HUES64 (cell line): ENCODE data around the gene CPLX1.
"Not testable (repeated sequence)": the region's sequence is repeated elsewhere in the genome, so short reads cannot be mapped to it uniquely, and the experiment has no call there.

Source experiments
- H3K27ac ChIP-seq: 2 replicates; pipeline ENCODE4 v1.7.0; 2013; ENCODE audit warnings: low read depth, low read length, inconsistent platforms
- H3K27me3 ChIP-seq: 2 replicates; pipeline ENCODE4 v1.6.1; 2013; ENCODE audit warnings: mild to moderate bottlenecking, low read length; ENCODE audit not compliant: insufficient read depth
- H3K36me3 ChIP-seq: 2 replicates; pipeline ENCODE4 v1.6.1; 2013; ENCODE audit warnings: mild to moderate bottlenecking, low read length; ENCODE audit not compliant: insufficient read depth
- H3K4me1 ChIP-seq: 2 replicates; pipeline ENCODE4 v1.6.1; 2013; ENCODE audit warnings: mild to moderate bottlenecking, low read length, moderate library complexity; ENCODE audit not compliant: insufficient read depth
- H3K4me3 ChIP-seq: 2 replicates; pipeline ENCODE4 v1.5.1; 2013; ENCODE audit warnings: mild to moderate bottlenecking, low read length, moderate library complexity
- H3K9ac ChIP-seq: 2 replicates; pipeline ENCODE4 v1.6.1; 2013; ENCODE audit warnings: mild to moderate bottlenecking, low read depth, low read length
- H3K9me3 ChIP-seq: 2 replicates; pipeline ENCODE4 v1.6.1; 2013; ENCODE audit warnings: low read depth, low read length; ENCODE audit not compliant: insufficient read depth
- WGBS: fragments of 150-250, 120-280 bp; methylation state at CpG from one replicate; pipeline ENCODE4 v1.1.7; 2013; ENCODE audit warnings: missing lambda C conversion rate; 5-methylcytosine and 5-hydroxymethylcytosine counted together

Gene CPLX1

GRCh38 chr4:744212-744841 is 81.6 kb downstream of the CPLX1 start:
- H3K27ac ChIP-seq: no peak overlapping the region
- WGBS: 94% methylated on average over 29 of the region's 44 CpGs

GRCh38 chr4:743463-744211 is 82.3 kb downstream of the CPLX1 start:
- WGBS: 94% methylated on average over 22 of the region's 22 CpGs
- no peak overlapping the region for H3K27ac ChIP-seq

More at GRCh38 chr4:744212-744841, 81.6 kb downstream of the CPLX1 start:
- Histone ChIP-seq H3K4me3 (no peak overlapping the region), H3K9ac (no peak overlapping the region), H3K9me3 (no peaks in the 10 kb centered on the region), H3K36me3 (peaks cover 45% of the 10 kb centered on the region), H3K4me1 (no peaks in the 10 kb centered on the region), H3K27me3 (no peaks in the 10 kb centered on the region)

GRCh38 chr4:742742-743311 is 83.1 kb downstream of the CPLX1 start:
- Histone ChIP-seq H3K9me3 (no peaks in the 10 kb centered on the region), H3K27me3 (no peaks in the 10 kb centered on the region), H3K36me3 (peaks cover 46% of the 10 kb centered on the region), H3K4me3 (no peak overlapping the region), H3K9ac (no peak overlapping the region), H3K4me1 (no peaks in the 10 kb centered on the region), H3K27ac (no peak overlapping the region)
- 88% methylated on average over 26 of the region's 26 CpGs for WGBS

More at GRCh38 chr4:743463-744211, 82.3 kb downstream of the CPLX1 start:
- Histone ChIP-seq H3K36me3 (peaks cover 47% of the 10 kb centered on the region), H3K4me3 (no peak overlapping the region), H3K9ac (no peak overlapping the region), H3K9me3 (no peaks in the 10 kb centered on the region), H3K27me3 (no peaks in the 10 kb centered on the region), H3K4me1 (no peaks in the 10 kb centered on the region)

GRCh38 chr4:742096-742741 is 83.7 kb downstream of the CPLX1 start:
- Histone ChIP-seq H3K27ac (no peak overlapping the region), H3K9ac (no peak overlapping the region), H3K36me3 (peaks cover 49% of the 10 kb centered on the region), H3K9me3 (no peaks in the 10 kb centered on the region), H3K4me3 (no peak overlapping the region), H3K4me1 (no peaks in the 10 kb centered on the region), H3K27me3 (no peaks in the 10 kb centered on the region)
- WGBS: 90% methylated on average over 21 of the region's 21 CpGs

- Histone ChIP-seq H3K27me3 (no peaks in the 10 kb centered on the region), H3K36me3 (peaks cover 56% of the 10 kb centered on the region), H3K4me1 (no peaks in the 10 kb centered on the region), H3K9ac (no peak overlapping the region), H3K27ac (no peak overlapping the region), H3K4me3 (no peak overlapping the region), H3K9me3 (no peaks in the 10 kb centered on the region)
- 95% methylated on average over 19 of the region's 19 CpGs for WGBS
These were observed 85.2 kb downstream of the CPLX1 start for GRCh38 chr4:740656-741282.

- no peaks in the 10 kb centered on the region for H3K27me3 ChIP-seq
- H3K27ac ChIP-seq: no peak overlapping the region
- no peak overlapping the region for H3K9ac ChIP-seq
- peaks cover 64% of the 10 kb centered on the region for H3K36me3 ChIP-seq
- WGBS: 95% methylated on average over 12 of the region's 12 CpGs
- H3K9me3 ChIP-seq: no peaks in the 10 kb centered on the region
- H3K4me1 ChIP-seq: no peaks in the 10 kb centered on the region
- no peak overlapping the region for H3K4me3 ChIP-seq
These were observed 85.9 kb downstream of the CPLX1 start for GRCh38 chr4:740011-740410.

GRCh38 chr4:739569-739968 is 86.4 kb downstream of the CPLX1 start:
- Histone ChIP-seq H3K36me3 (peaks cover 68% of the 10 kb centered on the region), H3K4me3 (no peak overlapping the region), H3K4me1 (no peaks in the 10 kb centered on the region), H3K27me3 (no peaks in the 10 kb centered on the region), H3K9me3 (no peaks in the 10 kb centered on the region), H3K27ac (no peak overlapping the region), H3K9ac (no peak overlapping the region)
- 96% methylated on average over 22 of the region's 22 CpGs for WGBS

GRCh38 chr4:738781-739280 is 87.1 kb downstream of the CPLX1 start:
- no peak overlapping the region for H3K27ac ChIP-seq
- no peak overlapping the region for H3K9ac ChIP-seq
- H3K27me3 ChIP-seq: no peaks in the 10 kb centered on the region
- no peak overlapping the region for H3K4me3 ChIP-seq
- no peaks in the 10 kb centered on the region for H3K9me3 ChIP-seq
- peaks cover 74% of the 10 kb centered on the region for H3K36me3 ChIP-seq
- H3K4me1 ChIP-seq: no peaks in the 10 kb centered on the region
- WGBS: 95% methylated on average over 16 of the region's 16 CpGs

- not testable (repeated sequence) for H3K4me3 ChIP-seq, H3K9ac ChIP-seq, H3K9me3 ChIP-seq, H3K27me3 ChIP-seq, H3K27ac ChIP-seq, H3K4me1 ChIP-seq
- 97% methylated on average over 30 of the region's 34 CpGs for WGBS
- H3K36me3 ChIP-seq: peaks cover 81% of the 10 kb centered on the region
These were observed 89.4 kb downstream of the CPLX1 start for GRCh38 chr4:736561-736960.

GRCh38 chr4:735583-735982 is 90.3 kb downstream of the CPLX1 start:
- Histone ChIP-seq H3K27ac (no peak overlapping the region), H3K27me3 (no peaks in the 10 kb centered on the region), H3K4me1 (no peaks in the 10 kb centered on the region), H3K36me3 (peaks cover 80% of the 10 kb centered on the region), H3K9me3 (no peaks in the 10 kb centered on the region), H3K4me3 (no peak overlapping the region), H3K9ac (no peak overlapping the region)
- WGBS: 95% methylated on average over 8 of the region's 8 CpGs
